Sciatic nerve (tissue), 1 donor: ENCODE measurements around the gene POTEJ. TPM values are rescaled to one million over a fixed set of nuclear protein-coding genes. Genes with fewer than 3 reads are reported as not detected.

Experiments used
- total RNA-seq: library from RNA; stranded (reverse); fragmentation: NEBNext Ultra II Directional; extraction: Animal tissue kit (Norgen Biotek cat#: 25700); gene quantifications from one replicate; pipeline ENCODE4 v1.2.1, GENCODE V29; 2021
- donor health status: DM: no; HTN: no; CAD: no.

POTEJ gene
- total RNA-seq, 1 donor from 2014 or later = not detected

Other genes starting within 250 kb of the POTEJ start
- 0.27 TPM for gene POTEI, start 102.1 kb upstream of the POTEJ start, total RNA-seq
- gene CFC1B, start 90.2 kb upstream of the POTEJ start, total RNA-seq = not detected
- not detected for gene CFC1, start 11.9 kb upstream of the POTEJ start, total RNA-seq
- gene GPR148, start 117.6 kb downstream of the POTEJ start, total RNA-seq = not detected
- not detected for gene AMER3, start 144.1 kb downstream of the POTEJ start, total RNA-seq
- gene ARHGEF4, start 225.5 kb downstream of the POTEJ start, total RNA-seq = 12.1 TPM